ENCODE data around the gene ASB12.

The ASB12 gene

GRCh38 chrX:64198036-64198435 is 32.4 kb downstream of the ASB12 start:
- Histone ChIP-seq H3K9me3 (ENCODE audit: control insufficient read depth, low read length) (no peaks in the 10 kb centered on the region), H3K4me1 (ENCODE audit: control insufficient read depth, insufficient read depth, low read length) (peaks cover under 1% of the 10 kb centered on the region), H3K4me3 (ENCODE audit: low read length) (no peak overlapping the region), H3K27me3 (ENCODE audit: control insufficient read depth, insufficient read depth, low read length) (no peaks in the 10 kb centered on the region), H3K9ac (ENCODE audit: low read length) (no peak overlapping the region), H3K36me3 (ENCODE audit: control insufficient read depth, insufficient read depth, low read length) (no peaks in the 10 kb centered on the region)

GRCh38 chrX:64196606-64197005 is 33.8 kb downstream of the ASB12 start:
- H3K9ac ChIP-seq (ENCODE audit: low read length): no peak overlapping the region
- H3K4me3 ChIP-seq (ENCODE audit: low read length): no peak overlapping the region
- H3K36me3 ChIP-seq (ENCODE audit: control insufficient read depth, insufficient read depth, low read length): no peaks in the 10 kb centered on the region
- no peaks in the 10 kb centered on the region for H3K27me3 ChIP-seq (ENCODE audit: control insufficient read depth, insufficient read depth, low read length)
- H3K4me1 ChIP-seq (ENCODE audit: control insufficient read depth, insufficient read depth, low read length): no peaks in the 10 kb centered on the region
- no peaks in the 10 kb centered on the region for H3K9me3 ChIP-seq (ENCODE audit: control insufficient read depth, low read length)

GRCh38 chrX:64195862-64196261 is 34.5 kb downstream of the ASB12 start:
- Histone ChIP-seq H3K9ac (ENCODE audit: low read length) (no peak overlapping the region), H3K9me3 (ENCODE audit: control insufficient read depth, low read length) (no peaks in the 10 kb centered on the region), H3K4me3 (ENCODE audit: low read length) (no peak overlapping the region), H3K4me1 (ENCODE audit: control insufficient read depth, insufficient read depth, low read length) (no peaks in the 10 kb centered on the region), H3K36me3 (ENCODE audit: control insufficient read depth, insufficient read depth, low read length) (no peaks in the 10 kb centered on the region), H3K27me3 (ENCODE audit: control insufficient read depth, insufficient read depth, low read length) (no peaks in the 10 kb centered on the region)

GRCh38 chrX:64192673-64193072 is 37.7 kb downstream of the ASB12 start:
- Histone ChIP-seq H3K36me3 (ENCODE audit: control insufficient read depth, insufficient read depth, low read length) (no peaks in the 10 kb centered on the region), H3K4me3 (ENCODE audit: low read length) (no peak overlapping the region), H3K9ac (ENCODE audit: low read length) (no peak overlapping the region), H3K27me3 (ENCODE audit: control insufficient read depth, insufficient read depth, low read length) (no peaks in the 10 kb centered on the region), H3K9me3 (ENCODE audit: control insufficient read depth, low read length) (no peaks in the 10 kb centered on the region), H3K4me1 (ENCODE audit: control insufficient read depth, insufficient read depth, low read length) (no peaks in the 10 kb centered on the region)

GRCh38 chrX:64192040-64192439 is 38.4 kb downstream of the ASB12 start:
- no peaks in the 10 kb centered on the region for H3K4me1 ChIP-seq (ENCODE audit: control insufficient read depth, insufficient read depth, low read length)
- H3K27me3 ChIP-seq (ENCODE audit: control insufficient read depth, insufficient read depth, low read length): no peaks in the 10 kb centered on the region
- H3K4me3 ChIP-seq (ENCODE audit: low read length): no peak overlapping the region
- no peaks in the 10 kb centered on the region for H3K36me3 ChIP-seq (ENCODE audit: control insufficient read depth, insufficient read depth, low read length)
- no peak overlapping the region for H3K9ac ChIP-seq (ENCODE audit: low read length)
- no peaks in the 10 kb centered on the region for H3K9me3 ChIP-seq (ENCODE audit: control insufficient read depth, low read length)

- no peaks in the 10 kb centered on the region for H3K27me3 ChIP-seq (ENCODE audit: control insufficient read depth, insufficient read depth, low read length)
- H3K4me3 ChIP-seq (ENCODE audit: low read length): no peak overlapping the region
- H3K9ac ChIP-seq (ENCODE audit: low read length): no peak overlapping the region
- no peaks in the 10 kb centered on the region for H3K36me3 ChIP-seq (ENCODE audit: control insufficient read depth, insufficient read depth, low read length)
- H3K4me1 ChIP-seq (ENCODE audit: control insufficient read depth, insufficient read depth, low read length): no peaks in the 10 kb centered on the region
- no peaks in the 10 kb centered on the region for H3K9me3 ChIP-seq (ENCODE audit: control insufficient read depth, low read length)
These were observed 39.0 kb downstream of the ASB12 start for GRCh38 chrX:64191281-64192010.

- no peak overlapping the region for H3K4me3 ChIP-seq (ENCODE audit: low read length)
- no peaks in the 10 kb centered on the region for H3K9me3 ChIP-seq (ENCODE audit: control insufficient read depth, low read length)
- H3K9ac ChIP-seq (ENCODE audit: low read length): no peak overlapping the region
- H3K27me3 ChIP-seq (ENCODE audit: control insufficient read depth, insufficient read depth, low read length): no peaks in the 10 kb centered on the region
- no peaks in the 10 kb centered on the region for H3K4me1 ChIP-seq (ENCODE audit: control insufficient read depth, insufficient read depth, low read length)
- H3K36me3 ChIP-seq (ENCODE audit: control insufficient read depth, insufficient read depth, low read length): no peaks in the 10 kb centered on the region
These were observed 40.2 kb downstream of the ASB12 start for GRCh38 chrX:64190136-64190740.

GRCh38 chrX:64188901-64189300 is 41.5 kb downstream of the ASB12 start:
- no peaks in the 10 kb centered on the region for H3K4me1 ChIP-seq (ENCODE audit: control insufficient read depth, insufficient read depth, low read length)
- no peak overlapping the region for H3K4me3 ChIP-seq (ENCODE audit: low read length)
- H3K27me3 ChIP-seq (ENCODE audit: control insufficient read depth, insufficient read depth, low read length): no peaks in the 10 kb centered on the region
- H3K9me3 ChIP-seq (ENCODE audit: control insufficient read depth, low read length): no peaks in the 10 kb centered on the region
- no peak overlapping the region for H3K9ac ChIP-seq (ENCODE audit: low read length)
- no peaks in the 10 kb centered on the region for H3K36me3 ChIP-seq (ENCODE audit: control insufficient read depth, insufficient read depth, low read length)

GRCh38 chrX:64187762-64188150 is 42.7 kb downstream of the ASB12 start:
- Histone ChIP-seq H3K4me3 (ENCODE audit: low read length) (no peak overlapping the region), H3K9ac (ENCODE audit: low read length) (no peak overlapping the region), H3K9me3 (ENCODE audit: control insufficient read depth, low read length) (no peaks in the 10 kb centered on the region), H3K4me1 (ENCODE audit: control insufficient read depth, insufficient read depth, low read length) (no peaks in the 10 kb centered on the region), H3K27me3 (ENCODE audit: control insufficient read depth, insufficient read depth, low read length) (no peaks in the 10 kb centered on the region), H3K36me3 (ENCODE audit: control insufficient read depth, insufficient read depth, low read length) (no peaks in the 10 kb centered on the region)

GRCh38 chrX:64186974-64187761 is 43.2 kb downstream of the ASB12 start:
- no peaks in the 10 kb centered on the region for H3K36me3 ChIP-seq (ENCODE audit: control insufficient read depth, insufficient read depth, low read length)
- H3K27me3 ChIP-seq (ENCODE audit: control insufficient read depth, insufficient read depth, low read length): no peaks in the 10 kb centered on the region
- H3K9me3 ChIP-seq (ENCODE audit: control insufficient read depth, low read length): no peaks in the 10 kb centered on the region
- H3K9ac ChIP-seq (ENCODE audit: low read length): no peak overlapping the region
- H3K4me3 ChIP-seq (ENCODE audit: low read length): no peak overlapping the region
- no peaks in the 10 kb centered on the region for H3K4me1 ChIP-seq (ENCODE audit: control insufficient read depth, insufficient read depth, low read length)

- Histone ChIP-seq H3K4me1 (ENCODE audit: control insufficient read depth, insufficient read depth, low read length) (no peaks in the 10 kb centered on the region), H3K36me3 (ENCODE audit: control insufficient read depth, insufficient read depth, low read length) (no peaks in the 10 kb centered on the region), H3K9ac (ENCODE audit: low read length) (no peak overlapping the region), H3K27me3 (ENCODE audit: control insufficient read depth, insufficient read depth, low read length) (no peaks in the 10 kb centered on the region), H3K4me3 (ENCODE audit: low read length) (no peak overlapping the region), H3K9me3 (ENCODE audit: control insufficient read depth, low read length) (no peaks in the 10 kb centered on the region)
These were observed 46.0 kb downstream of the ASB12 start for GRCh38 chrX:64184396-64184795.

- Histone ChIP-seq H3K27me3 (ENCODE audit: control insufficient read depth, insufficient read depth, low read length) (no peaks in the 10 kb centered on the region), H3K36me3 (ENCODE audit: control insufficient read depth, insufficient read depth, low read length) (no peaks in the 10 kb centered on the region), H3K4me1 (ENCODE audit: control insufficient read depth, insufficient read depth, low read length) (no peaks in the 10 kb centered on the region), H3K4me3 (ENCODE audit: low read length) (no peak overlapping the region), H3K9ac (ENCODE audit: low read length) (no peak overlapping the region), H3K9me3 (ENCODE audit: control insufficient read depth, low read length) (no peaks in the 10 kb centered on the region)
These were observed 48.2 kb downstream of the ASB12 start for GRCh38 chrX:64182208-64182607.

Data from mucosa of stomach (tissue), 1 donor.